Skin of body (tissue), 2 donors: ENCODE measurements around the gene BICRAL. TPM values are rescaled to one million over a fixed set of nuclear protein-coding genes. Genes with fewer than 3 reads are reported as not detected.
"Not testable (repeated sequence)": the region's sequence is repeated elsewhere in the genome, so short reads cannot be mapped to it uniquely, and the experiment has no call there.

Source experiments
- DNase-seq: peaks from one replicate; lab custom pipeline; 2025; lab: John Stamatoyannopoulos, UW
- total RNA-seq: library from RNA; depleted of rRNA; stranded (reverse); fragments of >200 nt; gene quantifications from one replicate; pipeline ENCODE4 v1.2.3, GENCODE V29; 2014

Gene BICRAL
- total RNA-seq, 1 donor from 2014 or later: 10.6 TPM

- DNase-seq: no peak
Observed at GRCh38 chr6:42762426-42762859, 19.4 kb upstream of the BICRAL start.

GRCh38 chr6:42762950-42763349 is 18.9 kb upstream of the BICRAL start:
- no peak for DNase-seq

GRCh38 chr6:42764911-42765648 is 16.8 kb upstream of the BICRAL start:
- DNase-seq: no peak

- no peak for DNase-seq
Observed at GRCh38 chr6:42766163-42766670, 15.6 kb upstream of the BICRAL start.

GRCh38 chr6:42769051-42769450 is 12.8 kb upstream of the BICRAL start:
- DNase-seq: no peak

GRCh38 chr6:42769836-42770235 is 12.0 kb upstream of the BICRAL start:
- DNase-seq: no peak

- no peak for DNase-seq
Observed at GRCh38 chr6:42771741-42772100, 10.1 kb upstream of the BICRAL start.

- DNase-seq: no peak
Observed at GRCh38 chr6:42774201-42774600, 7.7 kb upstream of the BICRAL start.

- DNase-seq: not testable (repeated sequence)
Observed at GRCh38 chr6:42774821-42775487, 6.9 kb upstream of the BICRAL start.

GRCh38 chr6:42777126-42777822 is 4.6 kb upstream of the BICRAL start:
- no peak for DNase-seq

- DNase-seq: no peak
Observed at GRCh38 chr6:42778122-42778521, 3.7 kb upstream of the BICRAL start.

- no peak for DNase-seq
Observed at GRCh38 chr6:42779521-42779920, 2.3 kb upstream of the BICRAL start.

GRCh38 chr6:42781546-42781795 is 381 bp upstream of the BICRAL start:
- peak; percentile 20 for DNase-seq

GRCh38 chr6:42782689-42783176 is 881 bp downstream of the BICRAL start:
- DNase-seq: peak; percentile 93

GRCh38 chr6:42783177-42783875 is 1.5 kb downstream of the BICRAL start:
- peak; percentile 71 for DNase-seq

- peak; percentile 55 for DNase-seq
Observed at GRCh38 chr6:42783876-42784642, 2.2 kb downstream of the BICRAL start.

- DNase-seq: no peak
Observed at GRCh38 chr6:42784717-42785498, 3.1 kb downstream of the BICRAL start.

GRCh38 chr6:42786525-42786985 is 4.7 kb downstream of the BICRAL start:
- DNase-seq: no peak

- no peak for DNase-seq
Observed at GRCh38 chr6:42787063-42787472, 5.2 kb downstream of the BICRAL start.

GRCh38 chr6:42788671-42789070 is 6.8 kb downstream of the BICRAL start:
- no peak for DNase-seq
